CD4-positive, alpha-beta T cell (primary cell): Measurements from ENCODE around the gene GIMAP6. TPM values are rescaled to one million over a fixed set of nuclear protein-coding genes. Genes with fewer than 3 reads are reported as not detected.

Source experiments
- ATAC-seq: fragments of 200-7000 bp; cut with Tn5 transposase; one replicate; pipeline ENCODE4 v1.10.0; 2022; ENCODE audit warnings: mild to moderate bottlenecking; ENCODE audit not compliant: poor library complexity
- CTCF ChIA-PET: fragments of 350-600 bp; sonication (Branson Sonifier 250); formaldehyde crosslinking; loops from one replicate; lab custom pipeline; 2021; ENCODE audit warnings: antibody characterized with exemption, inconsistent platforms; lab: Charles Lee
- POLR2A ChIA-PET: fragments of 350-600 bp; sonication (Branson Sonifier 250); formaldehyde crosslinking; loops from one replicate; lab custom pipeline; 2021; ENCODE audit warnings: antibody characterized with exemption, inconsistent platforms; lab: Charles Lee
- DNase-seq, 14 experiments: peaks; one replicate each; pipeline ENCODE4 v3.0.0-alpha.2; 2013 to 2020; ENCODE audit warnings: mixed read lengths in 2 of 14
- H3K27ac ChIP-seq, 2 donors: one replicate each; pipeline versions ENCODE4 v1.5.1 to v1.7.0; 2013; ENCODE audit warnings: low read length in 2 of 2, low read depth in 1 of 2, mild to moderate bottlenecking in 1 of 2
- H3K27me3 ChIP-seq, 2 experiments: 1 replicate in 1 of 2; 2 replicates in 1 of 2; pipeline versions ENCODE4 v1.6.1 to v1.7.0; 2013; ENCODE audit warnings: low read length in 2 of 2, control low read depth in 1 of 2, mild to moderate bottlenecking in 1 of 2, moderate library complexity in 1 of 2; ENCODE audit not compliant: insufficient read depth in 2 of 2, control insufficient read depth in 1 of 2
- H3K36me3 ChIP-seq: one replicate; pipeline ENCODE4 v1.6.1; 2013; ENCODE audit warnings: low read length, control low read depth; ENCODE audit not compliant: insufficient read depth
- H3K4me1 ChIP-seq: one replicate; pipeline ENCODE4 v1.6.1; 2013; ENCODE audit warnings: low read length, control low read depth; ENCODE audit not compliant: insufficient read depth
- H3K4me3 ChIP-seq: one replicate; pipeline ENCODE4 v1.5.1; 2013; ENCODE audit warnings: mild to moderate bottlenecking, low read length, moderate library complexity
- H3K9me3 ChIP-seq, 2 experiments: 1 replicate in 1 of 2; 2 replicates in 1 of 2; pipeline versions ENCODE4 v1.6.1 to v1.7.0; 2013; ENCODE audit warnings: low read length in 2 of 2, mild to moderate bottlenecking in 2 of 2, control low read depth in 1 of 2, moderate library complexity in 1 of 2; ENCODE audit not compliant: control insufficient read depth in 1 of 2, insufficient read depth in 1 of 2
- H3K27ac Mint-ChIP-seq: one replicate; pipeline ENCODE4 v1.8.0; 2020; ENCODE audit warnings: mixed read lengths
- H3K27me3 Mint-ChIP-seq: one replicate; pipeline ENCODE4 v1.8.0; 2021; ENCODE audit warnings: mixed read lengths
- H3K36me3 Mint-ChIP-seq: one replicate; pipeline ENCODE4 v1.8.0; 2021; ENCODE audit warnings: low read depth, mixed read lengths
- H3K4me1 Mint-ChIP-seq: one replicate; pipeline ENCODE4 v1.8.0; 2021; ENCODE audit warnings: low read depth, mixed read lengths
- H3K4me3 Mint-ChIP-seq: one replicate; pipeline ENCODE4 v1.8.0; 2020; ENCODE audit warnings: mild to moderate bottlenecking, mixed read lengths
- H3K9me3 Mint-ChIP-seq: one replicate; pipeline ENCODE4 v1.8.0; 2020; ENCODE audit warnings: mixed read lengths
- intact Hi-C, 2 experiments: fragments of 100-400 bp; cut with DNase I in 1 of 2; cut with micrococcal nuclease in 1 of 2; formaldehyde crosslinking; loops; one replicate each; pipeline versions ENCODE4 v1.15.1 to v1.9.0; 2023 to 2025; cut with DNase I, micrococcal nuclease
- total RNA-seq, 174 experiments: library from RNA in 2 of 174; stranded (reverse) in 2 of 174; gene quantifications; one replicate each; pipeline ENCODE4 v1.2.3 and lab custom pipeline; 2021 to 2026
- TF ChIP-seq, protein P1 (sequence below): fragments of 200-600 bp; IDR thresholded peaks from one replicate; pipeline ENCODE4 v1.8.0; 2022; ENCODE audit warnings: antibody characterized with exemption, mild to moderate bottlenecking

The GIMAP6 gene
- total RNA-seq, 2 experiments from 2014 or later, result 14.3 to 14.9 TPM

DNA sequence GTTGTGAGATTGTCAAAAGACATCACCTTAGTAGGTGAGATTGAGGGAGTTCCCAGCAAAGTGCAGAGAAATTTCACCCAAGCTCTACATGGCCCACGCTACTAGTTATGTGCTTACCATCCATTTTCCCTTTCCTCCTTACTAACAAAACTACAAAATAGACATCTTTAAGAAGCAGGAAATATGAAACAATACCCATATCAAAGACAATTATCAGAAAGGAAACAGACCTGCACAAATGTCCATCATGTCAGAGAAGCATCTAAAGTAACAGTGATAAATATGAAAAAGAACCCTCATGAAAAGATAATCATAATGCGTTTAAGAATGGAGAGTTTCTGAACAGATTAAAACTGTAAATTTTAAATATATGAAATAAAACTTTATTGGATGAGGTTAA is 36.8 kb downstream of the GIMAP6 start:
- peaks cover 18% of the 10 kb centered on the region for H3K4me1 ChIP-seq
- no peak overlapping the region for H3K27ac Mint-ChIP-seq
- peaks cover 10 to 24% of the 10 kb centered on the region in 2 experiments for H3K9me3 ChIP-seq
- DNase-seq, result no peak
- no peak overlapping the region for H3K4me3 ChIP-seq
- TF ChIP-seq, protein P1, sequence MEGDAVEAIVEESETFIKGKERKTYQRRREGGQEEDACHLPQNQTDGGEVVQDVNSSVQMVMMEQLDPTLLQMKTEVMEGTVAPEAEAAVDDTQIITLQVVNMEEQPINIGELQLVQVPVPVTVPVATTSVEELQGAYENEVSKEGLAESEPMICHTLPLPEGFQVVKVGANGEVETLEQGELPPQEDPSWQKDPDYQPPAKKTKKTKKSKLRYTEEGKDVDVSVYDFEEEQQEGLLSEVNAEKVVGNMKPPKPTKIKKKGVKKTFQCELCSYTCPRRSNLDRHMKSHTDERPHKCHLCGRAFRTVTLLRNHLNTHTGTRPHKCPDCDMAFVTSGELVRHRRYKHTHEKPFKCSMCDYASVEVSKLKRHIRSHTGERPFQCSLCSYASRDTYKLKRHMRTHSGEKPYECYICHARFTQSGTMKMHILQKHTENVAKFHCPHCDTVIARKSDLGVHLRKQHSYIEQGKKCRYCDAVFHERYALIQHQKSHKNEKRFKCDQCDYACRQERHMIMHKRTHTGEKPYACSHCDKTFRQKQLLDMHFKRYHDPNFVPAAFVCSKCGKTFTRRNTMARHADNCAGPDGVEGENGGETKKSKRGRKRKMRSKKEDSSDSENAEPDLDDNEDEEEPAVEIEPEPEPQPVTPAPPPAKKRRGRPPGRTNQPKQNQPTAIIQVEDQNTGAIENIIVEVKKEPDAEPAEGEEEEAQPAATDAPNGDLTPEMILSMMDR, result no peak
- ChIA-PET POLR2A (interaction anchor here (1.4 kb wide), 1 partner anchor 8 kb away, joined by 3 read pairs; no protein-coding TSS in a partner anchor), CTCF (interaction anchor here (0.7 kb wide), 1 partner anchor 8 kb away, joined by 3 read pairs; no protein-coding TSS in a partner anchor)
- no peaks in the 10 kb centered on the region for H3K27me3 Mint-ChIP-seq
- intact Hi-C loops, result no loop called here
- H3K27me3 ChIP-seq, result no peaks in the 10 kb centered on the region
- no peak overlapping the region for H3K27ac ChIP-seq
- no peaks in the 10 kb centered on the region for H3K36me3 ChIP-seq
- H3K4me3 Mint-ChIP-seq, result peak overlapping the region; percentile 2
- H3K36me3 Mint-ChIP-seq, result peaks cover 81% of the 10 kb centered on the region
- no peak for ATAC-seq
- peaks cover 23% of the 10 kb centered on the region for H3K9me3 Mint-ChIP-seq
- H3K4me1 Mint-ChIP-seq, result peaks cover 50% of the 10 kb centered on the region

DNA sequence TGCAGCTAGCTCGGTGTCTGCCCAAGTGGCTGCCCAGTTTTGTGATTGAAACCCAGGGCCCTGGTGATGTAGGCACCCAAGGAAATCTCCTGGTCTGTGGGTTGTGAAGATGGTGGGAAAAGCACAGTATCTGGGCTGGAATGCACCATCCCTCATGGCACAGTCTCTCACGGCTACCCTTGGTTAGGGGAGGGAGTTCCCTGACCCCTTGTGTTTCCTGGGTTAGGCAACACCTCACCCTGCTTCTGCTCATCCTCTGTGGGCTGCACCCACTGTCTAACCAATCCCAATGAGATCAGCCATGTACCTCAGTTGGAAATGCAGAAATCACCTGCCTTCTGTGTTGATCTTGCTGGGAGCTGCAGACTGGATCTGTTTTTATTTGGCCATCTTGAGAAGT is 37.4 kb downstream of the GIMAP6 start:
- ChIA-PET CTCF (no interaction called here), POLR2A (interaction anchor here (1.4 kb wide), 1 partner anchor 9 kb away, joined by 3 read pairs; no protein-coding TSS in a partner anchor)
- Histone ChIP-seq H3K27me3 (no peaks in the 10 kb centered on the region), H3K36me3 (no peaks in the 10 kb centered on the region), H3K27ac (no peak overlapping the region), H3K4me3 (no peak overlapping the region), H3K4me1 (peaks cover 18% of the 10 kb centered on the region), H3K9me3 (peaks cover 10 to 24% of the 10 kb centered on the region in 2 experiments)
- Mint-ChIP-seq H3K27ac (no peak overlapping the region), H3K9me3 (peaks cover 23% of the 10 kb centered on the region), H3K4me1 (peaks cover 54% of the 10 kb centered on the region), H3K27me3 (no peaks in the 10 kb centered on the region), H3K36me3 (peaks cover 82% of the 10 kb centered on the region), H3K4me3 (peak overlapping the region; percentile 11)
- intact Hi-C loops, result no loop called here
- TF ChIP-seq, protein P1, result no peak
- ATAC-seq (no peak), DNase-seq (no peak)

DNA sequence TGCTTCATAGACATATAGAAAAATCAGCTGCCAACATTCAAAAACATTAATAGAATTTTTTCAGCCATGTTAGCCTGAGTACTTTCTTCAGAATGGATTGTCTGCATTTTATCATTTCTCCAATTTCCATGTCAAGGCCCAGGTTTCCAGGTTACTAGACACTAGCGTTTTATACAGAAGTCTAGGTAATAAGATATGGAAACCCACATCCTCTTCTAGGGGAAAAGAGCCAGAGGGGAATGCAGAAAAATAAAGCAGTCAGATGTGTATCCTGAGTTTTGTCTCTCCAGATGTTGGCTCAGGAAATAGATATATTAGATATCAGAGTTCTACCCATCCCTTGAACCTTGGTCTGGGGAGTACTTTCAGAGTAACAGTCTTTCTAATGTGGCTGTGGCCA is 44.6 kb downstream of the GIMAP6 start:
- Histone ChIP-seq H3K4me1 (peaks cover 26% of the 10 kb centered on the region), H3K27me3 (no peaks in the 10 kb centered on the region), H3K9me3 (peaks cover 0 to 24% of the 10 kb centered on the region in 2 experiments), H3K36me3 (no peaks in the 10 kb centered on the region), H3K4me3 (no peak overlapping the region), H3K27ac (no peak overlapping the region)
- no peak for DNase-seq
- Mint-ChIP-seq H3K36me3 (peaks cover 73% of the 10 kb centered on the region), H3K4me3 (no peak overlapping the region), H3K27me3 (no peaks in the 10 kb centered on the region), H3K27ac (no peak overlapping the region), H3K9me3 (peaks cover 30% of the 10 kb centered on the region), H3K4me1 (peaks cover 69% of the 10 kb centered on the region)
- no peak for ATAC-seq
- ChIA-PET CTCF (interaction anchor here (0.6 kb wide), 1 partner anchor 8 kb away, joined by 3 read pairs; no protein-coding TSS in a partner anchor), POLR2A (interaction anchor here (0.9 to 1.6 kb wide), 5 partner anchors 16 to 168 kb away, joined by 3 to 4 read pairs (median 4); partner anchors contain the start of gene GIMAP1)
- TF ChIP-seq, protein P1, result no peak
- intact Hi-C loops, result loop anchor here in 1 of 2 experiments (5.0 kb wide), 1 partner anchor 40 kb away; no protein-coding TSS in a partner anchor
